ENCODE measurements around the gene EXOC6B. TPM values are rescaled to one million over a fixed set of nuclear protein-coding genes. Genes with fewer than 3 reads are reported as not detected.
"Not testable (repeated sequence)": the region's sequence is repeated elsewhere in the genome, so short reads cannot be mapped to it uniquely, and the experiment has no call there.

The EXOC6B gene
- polyA plus RNA-seq, 1 donor: 11.3 TPM

DNA sequence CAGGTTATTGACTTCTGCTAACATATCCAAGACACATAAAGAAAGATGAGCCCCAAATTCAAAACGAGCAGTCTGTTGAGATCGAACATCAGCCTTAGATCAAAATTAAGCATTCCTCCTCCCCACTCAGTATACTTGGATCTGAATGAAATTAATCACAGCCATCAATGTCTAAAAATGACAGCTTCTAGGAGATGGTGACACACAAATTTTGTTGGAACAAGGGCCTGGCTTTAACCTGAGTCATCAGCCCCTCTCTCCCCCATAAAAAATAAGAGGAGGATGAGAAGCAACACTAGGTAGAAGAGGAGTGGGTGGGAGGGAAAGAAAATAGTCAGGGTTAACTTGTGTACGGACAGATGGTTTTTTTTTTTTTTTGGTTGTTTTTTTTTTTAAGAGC, 223.1 kb downstream of the EXOC6B start:
- no peak for DNase-seq

DNA sequence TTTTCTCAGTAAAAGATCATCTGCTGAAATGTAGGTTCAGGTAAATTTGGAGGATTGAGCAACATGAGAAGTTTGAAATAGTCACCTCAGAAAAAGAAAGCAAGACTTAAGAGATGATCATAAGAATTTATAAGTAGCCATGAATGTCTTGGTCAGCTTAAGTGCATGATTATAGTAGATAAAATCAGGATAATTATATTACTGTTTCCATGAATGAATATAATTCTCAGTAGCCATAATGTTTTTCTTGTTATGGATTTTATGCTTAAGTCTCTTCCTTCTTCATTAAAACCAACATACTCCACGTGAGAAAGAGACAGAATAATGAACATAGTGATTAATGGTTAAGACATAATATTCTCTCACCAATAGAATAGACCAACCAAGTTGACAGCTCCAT, 223.7 kb downstream of the EXOC6B start:
- no peak for DNase-seq

- not testable (repeated sequence) for DNase-seq
These were observed 242.0 kb downstream of the EXOC6B start for GRCh38 chr2:72583836-72584235.

GRCh38 chr2:72583376-72583775, 242.5 kb downstream of the EXOC6B start:
- no peak for DNase-seq

- no peak for DNase-seq
These were observed 244.2 kb downstream of the EXOC6B start for GRCh38 chr2:72581560-72582181.

DNA sequence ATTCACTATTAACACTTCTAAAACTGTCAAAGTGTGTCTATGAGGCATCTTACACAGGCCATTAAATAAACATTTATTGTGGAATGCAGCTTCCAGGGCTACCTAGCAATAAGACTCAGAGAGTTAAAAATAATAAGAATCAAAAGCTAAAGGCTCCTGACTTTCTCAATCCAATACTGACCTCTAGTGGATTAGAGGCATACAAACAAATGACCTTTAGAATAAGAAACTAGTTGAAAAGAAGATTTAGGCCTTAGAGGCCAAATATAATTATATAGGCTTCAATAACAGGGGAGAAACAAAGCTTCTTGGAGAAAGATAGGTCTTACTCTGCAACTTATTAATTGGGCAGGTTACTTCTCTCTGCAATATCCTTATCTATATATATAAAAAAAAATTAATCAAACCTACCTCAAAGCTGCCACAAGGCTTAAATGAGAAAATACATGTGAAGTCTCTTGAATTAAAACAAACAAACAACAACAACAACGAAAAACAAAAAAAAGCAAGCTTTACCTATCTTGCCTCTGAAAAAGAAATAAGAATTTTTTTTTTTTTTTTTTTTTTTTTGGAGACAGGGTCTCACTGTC, 246.1 kb downstream of the EXOC6B start:
- peak; percentile 40 for DNase-seq

DNA sequence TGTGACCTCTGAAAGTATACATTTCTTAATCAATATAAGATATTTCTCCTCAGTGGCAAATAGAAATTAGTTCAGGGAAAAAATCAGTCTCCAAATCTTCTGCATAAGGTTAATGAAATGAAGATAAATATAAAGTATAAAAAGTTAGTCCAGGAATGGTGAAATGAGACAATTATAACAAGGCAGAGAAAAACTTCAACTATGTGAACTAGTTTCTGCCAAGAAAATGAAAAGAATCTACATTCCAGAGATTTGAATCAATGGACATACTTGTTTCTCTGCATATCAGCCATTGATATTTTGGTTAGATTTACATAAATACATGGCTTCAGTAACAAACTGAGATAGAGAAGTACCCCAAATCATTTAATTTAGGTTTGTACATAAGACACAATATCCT, 249.0 kb downstream of the EXOC6B start:
- no peak for DNase-seq

DNA sequence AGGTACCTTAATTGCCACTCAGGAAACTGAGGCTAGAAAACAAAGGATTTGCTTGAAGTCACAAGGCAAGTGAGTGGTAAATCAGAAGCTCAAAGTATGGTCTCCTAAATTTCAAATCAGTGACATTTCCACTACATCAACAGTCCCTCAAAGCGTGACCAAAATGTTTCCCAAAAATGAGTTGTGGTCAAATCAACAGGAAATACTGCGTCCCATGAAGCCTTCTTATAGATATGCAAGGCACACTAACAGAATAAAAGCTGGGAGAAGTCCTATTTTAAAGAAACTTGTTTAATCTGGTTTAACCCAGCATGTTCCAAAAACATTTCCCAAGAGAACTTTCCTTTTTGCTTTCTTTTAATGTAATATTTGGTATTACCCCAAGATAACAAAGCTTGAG, 249.4 kb downstream of the EXOC6B start:
- DNase-seq: no peak

GRCh38 chr2:72574886-72575285, 250.9 kb downstream of the EXOC6B start:
- no peak for DNase-seq

DNA sequence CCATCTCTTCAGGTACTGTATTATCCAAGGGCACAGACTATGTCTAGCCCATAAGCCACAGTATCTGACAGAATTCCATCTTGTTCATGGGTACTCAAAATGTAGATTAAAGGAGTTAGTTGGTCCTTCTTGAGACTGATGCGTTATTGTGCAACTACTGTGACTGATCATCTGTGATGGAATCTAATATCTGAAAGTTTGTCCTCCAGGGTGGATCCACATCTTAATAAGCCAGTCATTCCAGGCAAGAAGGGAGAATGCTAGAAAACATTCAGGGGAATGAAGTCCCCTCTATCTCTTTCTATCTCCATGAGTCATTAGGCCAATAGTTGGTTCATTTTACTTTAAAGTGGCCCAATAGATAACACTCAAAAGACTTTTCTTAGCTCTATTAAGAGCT, 252.6 kb downstream of the EXOC6B start:
- no peak for DNase-seq

DNA sequence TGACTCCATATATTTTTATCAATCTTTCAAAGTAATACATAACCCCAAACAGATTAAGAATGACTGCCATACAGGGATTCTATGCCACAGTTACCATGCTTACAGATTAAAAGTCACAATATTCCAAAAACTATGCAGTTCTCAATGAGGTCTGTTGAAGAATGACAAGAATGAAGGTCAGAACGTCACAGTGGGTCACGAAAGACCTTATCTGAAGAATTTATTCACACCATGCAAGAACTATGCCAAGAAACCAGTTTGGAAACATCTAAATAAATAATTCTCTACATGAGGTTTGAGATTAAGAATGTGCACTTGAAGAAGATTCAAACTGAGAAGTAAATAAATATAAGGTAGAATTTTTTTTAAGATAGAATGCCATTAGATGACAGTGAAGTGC, 253.3 kb downstream of the EXOC6B start:
- DNase-seq: no peak

DNA sequence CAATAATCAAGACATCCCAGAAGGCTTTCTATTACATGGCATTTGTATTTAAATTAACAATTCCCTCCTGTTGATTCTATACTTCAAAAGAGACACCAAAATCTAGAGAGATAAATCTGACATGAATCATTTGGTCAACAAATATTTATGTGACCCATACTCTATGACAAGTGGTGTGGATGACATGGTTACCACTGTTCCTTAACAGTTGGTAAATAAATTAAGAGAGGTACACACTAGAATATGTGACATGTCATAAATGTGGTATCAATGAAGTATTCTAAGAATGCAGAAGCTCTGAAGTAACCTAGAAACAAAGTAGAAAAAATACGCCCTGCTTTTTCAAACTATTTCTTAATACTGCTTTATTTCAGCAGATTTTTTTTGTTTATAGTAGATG, 255.4 kb downstream of the EXOC6B start:
- no peak for DNase-seq

GRCh38 chr2:72562451-72563153, 263.2 kb downstream of the EXOC6B start:
- DNase-seq: no peak

GRCh38 chr2:72561621-72562318, 264.1 kb downstream of the EXOC6B start:
- no peak for DNase-seq

DNA sequence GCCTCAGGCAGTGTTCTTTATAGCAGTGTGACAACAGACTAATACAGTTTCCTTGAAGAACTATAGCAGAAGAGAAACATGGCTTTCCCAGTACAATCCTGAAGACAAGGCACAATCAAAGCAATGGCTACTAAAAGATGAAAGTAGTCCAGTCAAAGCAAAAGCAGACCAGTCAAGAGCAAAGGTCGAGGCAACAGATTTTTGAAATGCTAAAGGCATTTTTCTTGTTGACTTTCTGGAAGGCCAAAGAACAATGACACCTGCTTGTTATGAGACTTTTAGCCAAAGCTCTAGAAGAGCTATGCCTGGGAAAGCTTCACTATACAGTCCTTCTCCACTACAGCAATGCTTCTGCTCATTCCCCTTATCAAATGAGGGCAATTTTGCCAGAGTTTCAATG, 269.9 kb downstream of the EXOC6B start:
- DNase-seq: no peak

GRCh38 chr2:72555363-72555762, 270.5 kb downstream of the EXOC6B start:
- DNase-seq: not testable (repeated sequence)

- DNase-seq: not testable (repeated sequence)
These were observed 270.9 kb downstream of the EXOC6B start for GRCh38 chr2:72554910-72555309.

DNA sequence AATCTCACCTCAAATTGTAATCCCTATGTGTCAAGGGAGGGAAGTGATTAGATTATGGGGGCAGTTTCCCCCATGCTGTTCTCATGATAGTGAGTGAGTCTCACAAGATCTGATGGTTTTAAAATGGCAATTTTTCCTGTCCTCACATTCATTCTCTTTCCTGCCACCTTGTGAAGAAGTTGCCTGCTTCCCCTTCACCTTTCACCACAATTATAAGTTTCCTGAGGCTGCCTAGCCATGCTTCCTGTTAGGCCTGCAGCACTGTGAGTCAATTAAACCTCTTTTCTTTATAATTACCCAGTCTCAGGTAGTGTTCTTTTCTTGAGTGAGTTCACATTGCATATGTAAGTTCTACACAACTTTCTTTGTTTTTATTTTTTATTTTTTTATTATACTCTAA, 271.5 kb downstream of the EXOC6B start:
- DNase-seq: no peak

DNA sequence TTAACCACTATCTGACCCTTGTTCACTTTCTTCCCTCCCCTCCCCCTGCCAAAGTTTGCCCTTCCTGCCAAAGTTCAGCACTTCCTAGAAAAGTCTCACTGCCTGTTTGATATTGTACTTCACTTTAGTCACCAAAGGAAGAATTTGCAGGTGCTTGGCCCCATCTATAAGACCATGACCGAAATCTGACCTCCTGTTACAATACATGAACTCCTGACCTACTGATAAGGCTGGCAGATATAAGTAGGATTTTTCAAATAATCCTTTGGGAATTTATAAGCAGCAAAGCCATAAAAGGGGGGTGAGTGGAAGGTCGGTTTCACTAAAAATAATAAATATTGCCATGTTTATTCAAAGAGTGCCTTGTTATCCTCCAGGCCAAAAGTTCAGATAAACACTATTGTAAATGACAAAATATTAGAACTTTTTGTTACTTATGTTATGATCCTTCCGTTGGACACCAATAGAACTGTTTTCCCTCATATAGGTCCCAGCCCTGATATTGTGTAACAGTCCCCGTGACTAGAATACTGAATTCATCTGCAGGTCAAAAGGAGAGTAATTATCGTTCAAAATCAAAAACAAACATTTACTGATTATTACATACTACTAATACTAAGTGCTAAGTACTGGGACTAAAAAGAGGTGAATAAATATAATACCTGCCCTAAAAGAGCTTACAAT, 277.6 kb downstream of the EXOC6B start:
- DNase-seq: no peak

- no peak for DNase-seq
These were observed 280.0 kb downstream of the EXOC6B start for GRCh38 chr2:72545790-72546189.

- no peak for DNase-seq
These were observed 281.3 kb downstream of the EXOC6B start for GRCh38 chr2:72544554-72544953.

- DNase-seq: no peak
These were observed 282.2 kb downstream of the EXOC6B start for GRCh38 chr2:72543497-72544216.
